ENCODE data around the gene CAVIN4. TPM values are rescaled to one million over a fixed set of nuclear protein-coding genes. Genes with fewer than 3 reads are reported as not detected.
A peak's percentile ranks its signal among the peaks of the same experiment; 100 is the strongest.

CAVIN4 gene
- total RNA-seq, 2 donors from 2014 or later, result 0.21 to 0.27 TPM

DNA sequence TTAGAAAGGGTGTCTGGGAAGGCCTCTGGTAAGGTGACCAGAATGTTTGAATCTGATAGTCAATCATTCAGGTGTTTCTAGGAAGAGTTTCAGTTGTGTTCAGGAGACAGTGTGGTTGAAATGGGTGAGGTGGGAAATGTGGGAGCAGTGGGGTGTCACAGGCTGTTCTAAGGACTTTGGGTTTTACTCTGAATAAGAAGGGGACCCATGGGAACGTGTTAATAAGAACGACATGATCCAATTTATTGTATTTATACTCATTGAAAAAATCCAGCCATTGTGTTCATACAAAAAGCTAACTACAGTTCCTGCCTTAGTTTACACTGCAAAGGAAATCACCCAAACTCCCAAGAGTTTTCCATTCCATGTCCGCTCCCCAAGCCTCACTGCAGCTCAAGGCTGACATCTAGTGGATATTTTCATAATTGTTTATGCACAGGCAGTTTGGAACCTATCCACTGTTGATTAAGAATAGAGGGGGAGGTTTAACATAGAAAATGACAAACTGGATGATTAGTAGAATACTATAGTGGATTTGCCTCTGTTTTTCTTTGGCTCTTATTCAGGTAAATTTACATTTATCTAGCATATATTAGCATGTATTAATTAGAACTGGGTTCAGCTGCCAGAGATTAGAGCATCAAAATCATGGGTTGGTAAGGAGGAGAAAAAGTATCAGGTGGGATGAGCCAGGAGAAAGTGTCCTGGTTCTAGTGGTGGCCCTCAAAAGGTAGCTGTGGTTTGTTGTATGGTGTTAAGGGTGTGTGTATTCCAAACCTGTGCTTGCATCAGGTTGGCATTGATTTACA, 17.7 kb downstream of the CAVIN4 start:
- DNase-seq (ENCODE audit: low spot score) (no peak), ATAC-seq (ENCODE audit: insufficient number of reproducible peaks, low FRiP score, low read depth) (no peak)
- Histone ChIP-seq H3K27ac (no peak overlapping the region), H3K36me3 (no peaks in the 10 kb centered on the region), H3K9me3 (no peaks in the 10 kb centered on the region), H3K4me3 (no peak overlapping the region), H3K27me3 (replicated peaks; ENCODE audit: insufficient read depth) (no peaks in the 10 kb centered on the region), H3K4me1 (ENCODE audit: control insufficient read depth in 1 of 2, low read depth in 2 of 2) (peaks cover 0 to 4% of the 10 kb centered on the region in 2 donors)
- TF ChIP-seq, protein P1, sequence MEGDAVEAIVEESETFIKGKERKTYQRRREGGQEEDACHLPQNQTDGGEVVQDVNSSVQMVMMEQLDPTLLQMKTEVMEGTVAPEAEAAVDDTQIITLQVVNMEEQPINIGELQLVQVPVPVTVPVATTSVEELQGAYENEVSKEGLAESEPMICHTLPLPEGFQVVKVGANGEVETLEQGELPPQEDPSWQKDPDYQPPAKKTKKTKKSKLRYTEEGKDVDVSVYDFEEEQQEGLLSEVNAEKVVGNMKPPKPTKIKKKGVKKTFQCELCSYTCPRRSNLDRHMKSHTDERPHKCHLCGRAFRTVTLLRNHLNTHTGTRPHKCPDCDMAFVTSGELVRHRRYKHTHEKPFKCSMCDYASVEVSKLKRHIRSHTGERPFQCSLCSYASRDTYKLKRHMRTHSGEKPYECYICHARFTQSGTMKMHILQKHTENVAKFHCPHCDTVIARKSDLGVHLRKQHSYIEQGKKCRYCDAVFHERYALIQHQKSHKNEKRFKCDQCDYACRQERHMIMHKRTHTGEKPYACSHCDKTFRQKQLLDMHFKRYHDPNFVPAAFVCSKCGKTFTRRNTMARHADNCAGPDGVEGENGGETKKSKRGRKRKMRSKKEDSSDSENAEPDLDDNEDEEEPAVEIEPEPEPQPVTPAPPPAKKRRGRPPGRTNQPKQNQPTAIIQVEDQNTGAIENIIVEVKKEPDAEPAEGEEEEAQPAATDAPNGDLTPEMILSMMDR (IDR thresholded peaks at IDR 0.05), result peak; percentile 78

DNA sequence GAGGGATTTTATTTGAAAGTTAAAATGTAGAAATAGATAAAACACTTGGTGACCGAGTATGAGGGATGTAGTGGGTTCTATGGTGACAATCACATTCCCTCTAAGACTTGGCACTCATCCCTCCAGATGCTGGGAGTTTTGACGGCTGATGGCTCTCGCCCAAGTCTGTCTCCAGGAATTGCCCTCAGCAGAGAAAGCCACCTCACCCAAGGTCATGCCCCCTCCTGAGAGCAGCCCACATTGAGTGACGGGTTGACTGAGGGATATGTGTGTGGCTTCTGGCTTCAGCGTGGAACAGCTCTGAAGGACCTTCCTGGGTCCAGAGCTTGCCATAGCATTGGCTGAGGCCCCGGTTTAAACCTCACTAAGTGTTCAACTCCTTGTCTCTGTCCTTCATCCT, 19.4 kb downstream of the CAVIN4 start:
- Histone ChIP-seq H3K4me1 (ENCODE audit: control insufficient read depth in 1 of 2, low read depth in 2 of 2) (peaks cover 0 to 4% of the 10 kb centered on the region in 2 donors), H3K27ac (no peak overlapping the region), H3K36me3 (no peaks in the 10 kb centered on the region), H3K4me3 (no peak overlapping the region), H3K9me3 (no peaks in the 10 kb centered on the region), H3K27me3 (replicated peaks; ENCODE audit: insufficient read depth) (no peaks in the 10 kb centered on the region)
- no peak for ATAC-seq (ENCODE audit: insufficient number of reproducible peaks, low FRiP score, low read depth)
- no peak for DNase-seq (ENCODE audit: low spot score)
- TF ChIP-seq, protein P1 (IDR thresholded peaks at IDR 0.05), result no peak

DNA sequence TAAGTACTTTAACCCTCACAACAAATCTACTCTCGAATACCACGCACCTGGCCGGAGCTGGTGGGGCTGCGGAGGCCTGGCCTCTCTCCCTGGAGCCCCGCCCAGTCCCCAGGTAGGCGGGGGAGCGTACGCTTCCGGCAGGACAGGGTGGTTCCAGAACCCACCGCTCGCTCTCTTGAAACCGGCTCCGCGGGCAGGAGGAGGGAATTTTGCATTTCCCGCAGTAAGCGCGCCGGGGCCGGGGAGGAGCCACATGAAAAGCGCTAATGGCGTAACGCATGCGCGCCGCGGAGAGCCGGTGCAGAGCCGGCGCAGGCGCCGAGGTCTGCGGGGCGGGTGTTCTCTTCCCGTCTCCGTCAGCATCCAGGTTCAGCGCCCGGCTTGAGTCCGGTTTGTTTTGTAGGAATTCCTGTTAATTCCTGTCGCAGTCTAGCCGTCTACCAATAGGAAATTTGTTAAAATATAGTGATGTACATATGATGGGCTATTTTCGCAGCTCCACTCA, 20.8 kb downstream of the CAVIN4 start:
- Histone ChIP-seq H3K27ac (no peak overlapping the region), H3K9me3 (no peaks in the 10 kb centered on the region), H3K4me1 (ENCODE audit: control insufficient read depth in 1 of 2, low read depth in 2 of 2) (peaks cover 0 to 4% of the 10 kb centered on the region in 2 donors), H3K27me3 (replicated peaks; ENCODE audit: insufficient read depth) (no peaks in the 10 kb centered on the region), H3K36me3 (no peaks in the 10 kb centered on the region), H3K4me3 (peak overlapping the region; percentile 71)
- ATAC-seq (ENCODE audit: insufficient number of reproducible peaks, low FRiP score, low read depth), result peak; percentile 5
- DNase-seq (ENCODE audit: low spot score), result peak; percentile 23
- TF ChIP-seq, protein P1 (IDR thresholded peaks at IDR 0.05), result no peak

DNA sequence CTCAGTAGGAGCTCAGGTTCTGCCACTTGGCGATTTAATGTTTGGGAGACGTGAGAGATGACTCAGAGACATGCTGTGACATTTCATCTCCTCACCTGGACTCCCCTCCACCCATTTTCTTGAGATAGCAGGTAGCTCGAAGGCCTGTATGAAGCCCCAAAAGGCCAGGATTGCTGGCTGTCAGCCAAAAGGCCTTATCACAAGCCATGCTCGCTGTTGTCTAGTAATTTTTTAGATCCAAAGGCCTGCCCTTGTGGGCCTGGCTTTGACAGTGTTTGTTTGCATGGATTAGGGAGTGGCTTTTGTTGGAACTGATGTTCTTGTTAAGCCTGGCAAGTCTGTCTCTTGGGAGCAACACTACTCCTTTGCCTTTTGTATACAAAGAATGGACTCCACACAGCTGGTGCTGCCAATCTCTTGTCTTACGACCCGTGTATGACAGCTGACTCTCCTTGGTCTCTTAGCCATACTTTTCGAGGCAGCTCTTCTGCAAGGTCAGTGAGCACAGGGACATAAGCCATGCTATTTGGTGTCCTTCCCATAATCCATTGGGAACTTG, 22.7 kb downstream of the CAVIN4 start:
- ATAC-seq (ENCODE audit: insufficient number of reproducible peaks, low FRiP score, low read depth), result no peak
- TF ChIP-seq, protein P1 (IDR thresholded peaks at IDR 0.05), result no peak

DNA sequence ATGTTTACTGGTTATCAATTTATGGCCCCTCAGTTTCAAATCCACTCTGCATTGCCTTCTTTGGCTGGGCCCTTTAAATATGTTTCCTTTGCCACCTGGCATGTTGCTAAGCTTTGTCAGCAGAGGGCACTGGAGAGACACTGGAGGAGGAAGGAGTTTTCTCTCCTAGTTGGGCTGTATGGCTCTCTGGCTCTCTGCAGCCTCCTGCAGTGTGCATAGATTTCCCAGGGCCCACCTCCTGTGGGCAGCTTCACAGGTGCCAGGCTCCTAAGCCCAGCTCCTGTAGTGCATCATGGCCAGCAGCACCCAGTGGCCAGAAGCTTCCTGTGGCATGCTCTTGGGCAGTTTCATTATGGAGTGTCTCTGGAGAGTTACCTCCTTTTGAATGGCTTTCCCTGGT, 23.3 kb downstream of the CAVIN4 start:
- ATAC-seq (ENCODE audit: insufficient number of reproducible peaks, low FRiP score, low read depth) (no peak), DNase-seq (ENCODE audit: low spot score) (no peak)
- Histone ChIP-seq H3K27ac (no peak overlapping the region), H3K4me1 (ENCODE audit: control insufficient read depth in 1 of 2, low read depth in 2 of 2) (peaks cover 0 to 4% of the 10 kb centered on the region in 2 donors), H3K9me3 (no peaks in the 10 kb centered on the region), H3K4me3 (no peak overlapping the region), H3K36me3 (no peaks in the 10 kb centered on the region), H3K27me3 (replicated peaks; ENCODE audit: insufficient read depth) (no peaks in the 10 kb centered on the region)
- TF ChIP-seq, protein P1 (IDR thresholded peaks at IDR 0.05), result no peak

More for the DNA sequence above, 22.7 kb downstream of the CAVIN4 start:
- Histone ChIP-seq H3K9me3 (no peaks in the 10 kb centered on the region), H3K27me3 (replicated peaks; ENCODE audit: insufficient read depth) (no peaks in the 10 kb centered on the region), H3K4me3 (no peak overlapping the region), H3K27ac (no peak overlapping the region), H3K36me3 (no peaks in the 10 kb centered on the region), H3K4me1 (ENCODE audit: control insufficient read depth in 1 of 2, low read depth in 2 of 2) (peaks cover 0 to 4% of the 10 kb centered on the region in 2 donors)
- DNase-seq (ENCODE audit: low spot score), result no peak
